Esophagus squamous epithelium (tissue), 5 donors: Measurements from ENCODE around the gene PCCA. TPM values are rescaled to one million over a fixed set of nuclear protein-coding genes. Genes with fewer than 3 reads are reported as not detected.

Experiments used
- DNase-seq: peaks from one replicate; lab custom pipeline; 2025; lab: John Stamatoyannopoulos, UW
- H3K27ac ChIP-seq, 4 donors: fragments of 200-600 bp; sonication (generic); one replicate each; pipeline ENCODE4 v1.5.1; 2016 to 2019; ENCODE audit warnings: mild to moderate bottlenecking in 1 of 4
- H3K27me3 ChIP-seq, 4 donors: fragments of 200-600 bp; sonication (generic); 1 replicate in 3 of 4; 2 replicates in 1 of 4; pipeline versions ENCODE4 v1.5.1 to v1.6.0; 2017 to 2021; ENCODE audit warnings: antibody characterized with exemption in 1 of 4
- H3K36me3 ChIP-seq, 3 donors: fragments of 200-600 bp; sonication (generic); one replicate each; pipeline ENCODE4 v1.5.1; 2016 to 2019
- H3K4me1 ChIP-seq, 3 donors: fragments of 200-600 bp; sonication (generic); one replicate each; pipeline ENCODE4 v1.5.1; 2017 to 2019
- H3K4me3 ChIP-seq, 4 donors: fragments of 200-600 bp; sonication (generic); 1 replicate in 3 of 4; 2 replicates in 1 of 4; pipeline ENCODE4 v1.5.1; 2016 to 2019; ENCODE audit warnings: mild to moderate bottlenecking in 2 of 4, moderate library complexity in 1 of 4
- H3K9me3 ChIP-seq, 3 donors: fragments of 200-600 bp; sonication (generic); one replicate each; pipeline ENCODE4 v1.5.1; 2016 to 2019
- POLR2A ChIP-seq, 4 donors: fragments of 450-650 bp; IDR thresholded peaks; one replicate each; pipeline ENCODE4 v1.6.1; 2017; ENCODE audit warnings: antibody characterized with exemption in 4 of 4, mild to moderate bottlenecking in 4 of 4, moderate library complexity in 3 of 4
- WGBS, 2 donors: methylation state at CpG; one replicate each; pipeline ENCODE4 v1.1.5; 2018; 5-methylcytosine and 5-hydroxymethylcytosine counted together
- intact Hi-C: fragments of 100-400 bp; cut with DNase I; formaldehyde crosslinking; loops from one replicate; pipeline ENCODE4 v1.15.0; 2022
- total RNA-seq, 4 donors: library from RNA; depleted of rRNA; stranded (reverse); fragments of >200 nt; gene quantifications; one replicate each; pipeline ENCODE4 v1.1.0, GENCODE V29; 2016
- TF ChIP-seq, protein P1 (sequence below), 6 experiments: fragments of 450-650 bp in 4 of 6; fragments of 200-600 bp in 2 of 6; sonication (generic) in 2 of 6; IDR thresholded peaks; one replicate each; pipeline ENCODE4 v1.5.1; 2016 to 2019; ENCODE audit warnings: antibody characterized with exemption in 6 of 6, mild to moderate bottlenecking in 4 of 6, moderate library complexity in 4 of 6
- donor health status: DM: yes; HTN: yes; CAD: no.

Gene PCCA
- total RNA-seq, 4 donors from 2014 or later, result 21.5 to 46.5 (median 30.2) TPM

DNA sequence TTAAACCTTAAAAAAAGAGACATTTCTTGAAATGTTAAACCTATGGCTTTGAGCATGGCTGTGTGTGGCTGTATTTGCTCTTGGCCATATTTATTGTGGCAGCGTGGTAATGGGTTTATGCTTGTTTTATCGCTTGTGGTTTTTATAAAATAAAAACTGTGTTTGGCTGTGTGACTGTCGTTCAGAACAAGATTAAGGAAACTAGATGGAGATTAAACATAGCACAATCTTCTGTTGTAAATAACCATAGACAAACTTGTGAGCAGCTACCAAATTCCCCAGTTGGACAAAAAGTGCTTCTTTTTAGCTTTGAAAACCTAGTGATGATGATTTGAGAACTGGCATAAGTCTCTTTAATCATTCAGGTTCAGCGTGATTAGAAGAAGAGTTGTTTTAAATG, 308.7 kb downstream of the PCCA start:
- no peak overlapping the region for H3K4me3 ChIP-seq
- H3K27me3 ChIP-seq, result no peaks in the 10 kb centered on the region
- peaks cover 0 to 9% (median 9%) of the 10 kb centered on the region in 3 donors for H3K4me1 ChIP-seq
- TF ChIP-seq, protein P1, sequence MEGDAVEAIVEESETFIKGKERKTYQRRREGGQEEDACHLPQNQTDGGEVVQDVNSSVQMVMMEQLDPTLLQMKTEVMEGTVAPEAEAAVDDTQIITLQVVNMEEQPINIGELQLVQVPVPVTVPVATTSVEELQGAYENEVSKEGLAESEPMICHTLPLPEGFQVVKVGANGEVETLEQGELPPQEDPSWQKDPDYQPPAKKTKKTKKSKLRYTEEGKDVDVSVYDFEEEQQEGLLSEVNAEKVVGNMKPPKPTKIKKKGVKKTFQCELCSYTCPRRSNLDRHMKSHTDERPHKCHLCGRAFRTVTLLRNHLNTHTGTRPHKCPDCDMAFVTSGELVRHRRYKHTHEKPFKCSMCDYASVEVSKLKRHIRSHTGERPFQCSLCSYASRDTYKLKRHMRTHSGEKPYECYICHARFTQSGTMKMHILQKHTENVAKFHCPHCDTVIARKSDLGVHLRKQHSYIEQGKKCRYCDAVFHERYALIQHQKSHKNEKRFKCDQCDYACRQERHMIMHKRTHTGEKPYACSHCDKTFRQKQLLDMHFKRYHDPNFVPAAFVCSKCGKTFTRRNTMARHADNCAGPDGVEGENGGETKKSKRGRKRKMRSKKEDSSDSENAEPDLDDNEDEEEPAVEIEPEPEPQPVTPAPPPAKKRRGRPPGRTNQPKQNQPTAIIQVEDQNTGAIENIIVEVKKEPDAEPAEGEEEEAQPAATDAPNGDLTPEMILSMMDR (IDR thresholded peaks at IDR 0.05), result no peak
- TF ChIP-seq POLR2A (IDR thresholded peaks at IDR 0.05), result no peak
- H3K27ac ChIP-seq, result no peak overlapping the region
- H3K9me3 ChIP-seq, result no peaks in the 10 kb centered on the region
- H3K36me3 ChIP-seq, result no peaks in the 10 kb centered on the region
- no peak for DNase-seq
- 87 to 92% methylated on average over 4 of the region's 4 CpGs for WGBS, 2 donors
- intact Hi-C loops, result no loop called here

DNA sequence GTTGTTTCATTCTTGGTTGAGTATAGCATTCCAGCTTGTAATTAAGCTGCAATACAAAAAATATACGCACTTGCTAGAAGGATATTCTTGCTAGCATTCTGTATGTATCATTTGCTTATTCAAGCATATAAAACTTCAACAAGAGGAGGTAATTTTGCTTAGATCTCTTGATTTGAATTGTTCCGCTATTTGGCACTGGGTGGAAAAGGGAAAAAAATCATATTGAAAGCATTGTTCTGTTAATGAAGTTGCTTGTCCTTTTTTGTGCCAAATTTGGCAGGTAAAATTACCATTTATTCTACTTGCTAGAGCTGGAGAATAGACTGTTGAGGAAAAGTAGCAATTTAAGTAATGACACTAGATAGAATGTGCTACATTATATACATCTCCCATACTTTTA, 309.5 kb downstream of the PCCA start:
- Histone ChIP-seq H3K4me1 (peaks cover 0 to 2% (median 2%) of the 10 kb centered on the region in 3 donors), H3K9me3 (no peaks in the 10 kb centered on the region), H3K27me3 (no peaks in the 10 kb centered on the region), H3K36me3 (peaks cover 0 to 3% (median 0%) of the 10 kb centered on the region in 3 donors), H3K27ac (no peak overlapping the region), H3K4me3 (no peak overlapping the region)
- WGBS, 2 donors, result 91 to 96% methylated on average over 2 of the region's 2 CpGs
- no peak for DNase-seq
- TF ChIP-seq, protein P1 (IDR thresholded peaks at IDR 0.05), result no peak
- intact Hi-C loops, result no loop called here

DNA sequence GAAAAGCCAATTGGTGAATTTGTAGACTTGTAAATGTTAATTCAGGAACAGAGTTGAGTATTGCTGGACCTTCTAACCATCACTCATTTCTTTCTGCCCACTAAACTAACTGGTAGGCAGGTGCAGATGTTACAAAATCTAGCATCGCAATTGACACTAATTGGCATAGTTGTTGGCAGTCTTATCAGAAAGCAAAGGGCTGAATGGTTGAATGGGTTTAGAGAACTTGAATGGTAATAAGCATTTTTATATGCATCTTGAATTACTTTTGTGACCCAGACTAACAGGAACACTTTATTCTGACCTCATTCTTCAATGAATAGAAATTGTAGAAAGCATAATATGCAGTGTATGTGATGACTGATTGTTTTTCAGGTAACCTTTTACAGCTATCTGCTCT, 310.6 kb downstream of the PCCA start:
- Histone ChIP-seq H3K36me3 (peaks cover 0 to 14% (median 0%) of the 10 kb centered on the region in 3 donors), H3K4me3 (no peak overlapping the region), H3K27ac (no peak overlapping the region), H3K9me3 (no peaks in the 10 kb centered on the region), H3K4me1 (no peaks in the 10 kb centered on the region), H3K27me3 (no peaks in the 10 kb centered on the region)
- DNase-seq, result no peak
- intact Hi-C loops, result no loop called here
- TF ChIP-seq, protein P1 (IDR thresholded peaks at IDR 0.05), result no peak
- TF ChIP-seq POLR2A (IDR thresholded peaks at IDR 0.05), result no peak
- 88 to 100% methylated on average over 1 of the region's 1 CpG for WGBS, 2 donors

DNA sequence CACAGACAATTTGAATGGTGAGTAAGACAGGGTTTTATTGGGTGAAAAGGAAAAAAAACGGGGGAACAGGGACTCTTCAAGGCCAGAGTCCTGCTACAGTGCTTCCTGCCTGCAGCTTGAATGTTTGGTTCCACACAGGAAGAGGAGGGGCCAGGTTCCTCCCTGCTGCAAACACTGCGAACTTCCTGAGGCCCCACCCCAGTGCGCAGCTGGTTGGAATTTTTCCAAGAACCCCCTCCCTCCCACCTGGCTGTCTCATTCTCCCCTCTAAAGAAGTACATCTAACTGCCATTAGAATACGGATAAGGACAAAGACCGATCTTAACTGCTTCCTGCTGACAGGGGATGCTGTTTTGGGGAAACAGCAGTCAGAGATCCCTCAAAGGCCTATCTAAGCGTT, 314.8 kb downstream of the PCCA start:
- DNase-seq, result no peak
- 78 to 87% methylated on average over 3 to 4 of the region's 6 CpGs for WGBS, 2 donors
- Histone ChIP-seq H3K27me3 (no peaks in the 10 kb centered on the region), H3K27ac (no peak overlapping the region), H3K9me3 (peaks cover 3 to 27% (median 12%) of the 10 kb centered on the region in 3 donors), H3K4me3 (no peak overlapping the region), H3K4me1 (no peaks in the 10 kb centered on the region), H3K36me3 (peaks cover 0 to 48% (median 0%) of the 10 kb centered on the region in 3 donors)
- intact Hi-C loops, result no loop called here
- no peak for TF ChIP-seq POLR2A (IDR thresholded peaks at IDR 0.05)
- TF ChIP-seq, protein P1 (IDR thresholded peaks at IDR 0.05), result no peak

DNA sequence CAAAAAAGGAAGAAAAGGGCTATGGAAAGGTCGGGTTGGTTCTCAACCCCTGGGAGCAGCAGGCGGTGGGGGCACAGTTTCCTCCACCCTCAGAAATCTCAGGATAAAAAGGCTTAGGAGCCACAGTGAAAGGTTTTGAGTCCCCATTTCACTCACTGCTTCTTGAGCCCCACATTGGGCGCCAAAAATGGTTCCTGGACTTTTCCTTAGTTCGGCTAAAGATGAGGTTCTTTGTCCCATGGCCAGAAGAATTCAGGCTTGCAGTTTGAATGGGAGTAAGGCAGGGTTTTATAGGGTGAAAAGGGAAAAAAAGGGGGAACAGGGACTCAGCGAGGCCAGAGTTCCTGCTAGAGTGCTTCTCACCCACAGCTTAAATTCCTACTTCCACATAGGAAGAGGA, 320.2 kb downstream of the PCCA start:
- no peak overlapping the region for H3K4me3 ChIP-seq
- TF ChIP-seq POLR2A (IDR thresholded peaks at IDR 0.05), result no peak
- TF ChIP-seq, protein P1 (IDR thresholded peaks at IDR 0.05), result no peak
- no peak for DNase-seq
- no peaks in the 10 kb centered on the region for H3K4me1 ChIP-seq
- H3K27ac ChIP-seq, result no peak overlapping the region
- WGBS, 2 donors, result 95 to 100% methylated on average over 3 to 4 of the region's 5 CpGs
- intact Hi-C loops, result no loop called here
- peaks cover 15 to 56% (median 34%) of the 10 kb centered on the region in 3 donors for H3K9me3 ChIP-seq
- H3K27me3 ChIP-seq, result no peaks in the 10 kb centered on the region
- peaks cover 0 to 58% (median 0%) of the 10 kb centered on the region in 3 donors for H3K36me3 ChIP-seq
